Thoracic aorta (tissue), 2 donors: Measurements from ENCODE around the gene CHIC2. TPM values are rescaled to one million over a fixed set of nuclear protein-coding genes. Genes with fewer than 3 reads are reported as not detected.

Source experiments
- ATAC-seq: fragments of 150-250 bp; one replicate; pipeline ENCODE4 v1.8.0; 2017; ENCODE audit warnings: low read depth; ENCODE audit not compliant: insufficient number of reproducible peaks, low FRiP score
- DNase-seq: peaks from one replicate; pipeline ENCODE4 v3.0.0-alpha.2; 2020; ENCODE audit warnings: low spot score
- H3K27ac ChIP-seq, 2 donors: fragments of 200-600 bp; sonication (generic); 1 replicate in 1 of 2; 2 replicates in 1 of 2; pipeline ENCODE4 v1.5.1; 2016; ENCODE audit warnings: mild to moderate bottlenecking in 2 of 2, moderate library complexity in 2 of 2
- H3K27me3 ChIP-seq: fragments of 200-600 bp; sonication (generic); replicated peaks from 2 replicates; pipeline ENCODE4 v1.6.0; 2016; ENCODE audit warnings: mild to moderate bottlenecking; ENCODE audit not compliant: insufficient read depth
- H3K36me3 ChIP-seq: fragments of 200-600 bp; sonication (generic); one replicate; pipeline ENCODE4 v1.5.1; 2016
- H3K4me1 ChIP-seq, 2 donors: fragments of 200-600 bp; sonication (generic); 1 replicate in 1 of 2; 2 replicates in 1 of 2; pipeline versions ENCODE4 v1.5.1 to v1.6.0; 2016; ENCODE audit warnings: low read depth in 2 of 2, mild to moderate bottlenecking in 1 of 2; ENCODE audit not compliant: control insufficient read depth in 1 of 2
- H3K4me3 ChIP-seq: fragments of 200-600 bp; sonication (generic); 2 replicates; pipeline ENCODE4 v1.5.1; 2016; ENCODE audit warnings: mild to moderate bottlenecking
- H3K9me3 ChIP-seq: fragments of 200-600 bp; sonication (generic); 2 replicates; pipeline ENCODE4 v1.5.1; 2016
- total RNA-seq, 2 donors: library from RNA; depleted of rRNA; stranded (reverse); fragments of >200 nt; gene quantifications; one replicate each; pipeline versions ENCODE4 v1.1.0 to v1.2.3, GENCODE V29; 2016
- TF ChIP-seq, protein P1 (sequence below): fragments of 200-600 bp; sonication (generic); IDR thresholded peaks from one replicate; pipeline ENCODE4 v1.5.1; 2019; ENCODE audit warnings: antibody characterized with exemption

The CHIC2 gene
- total RNA-seq, 2 donors from 2014 or later, result 52.8 to 75.0 TPM

DNA sequence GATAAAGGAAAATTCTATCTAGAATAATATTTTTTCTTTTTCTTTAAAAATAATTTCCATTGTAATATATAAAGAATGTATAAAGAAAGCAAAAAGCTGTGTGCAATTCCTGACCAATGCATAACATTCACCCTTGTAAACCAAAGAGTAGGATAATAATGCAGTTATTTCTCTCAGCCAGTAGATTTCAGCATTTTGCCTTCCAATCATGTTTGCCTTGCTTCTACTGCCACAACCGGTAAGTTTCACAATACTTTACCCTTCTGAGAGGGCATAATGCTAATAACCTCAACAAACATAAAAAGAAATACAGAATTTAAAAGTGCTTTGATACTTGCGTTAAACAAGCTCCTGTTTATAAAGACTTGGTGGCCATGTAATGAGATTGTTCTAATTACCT lies 59.9 kb downstream of the CHIC2 start:
- no peaks in the 10 kb centered on the region for H3K9me3 ChIP-seq
- no peaks in the 10 kb centered on the region for H3K4me1 ChIP-seq
- no peak overlapping the region for H3K4me3 ChIP-seq
- ATAC-seq (no peak), DNase-seq (no peak)
- H3K36me3 ChIP-seq, result no peaks in the 10 kb centered on the region
- H3K27me3 ChIP-seq, result no peaks in the 10 kb centered on the region
- TF ChIP-seq, protein P1, sequence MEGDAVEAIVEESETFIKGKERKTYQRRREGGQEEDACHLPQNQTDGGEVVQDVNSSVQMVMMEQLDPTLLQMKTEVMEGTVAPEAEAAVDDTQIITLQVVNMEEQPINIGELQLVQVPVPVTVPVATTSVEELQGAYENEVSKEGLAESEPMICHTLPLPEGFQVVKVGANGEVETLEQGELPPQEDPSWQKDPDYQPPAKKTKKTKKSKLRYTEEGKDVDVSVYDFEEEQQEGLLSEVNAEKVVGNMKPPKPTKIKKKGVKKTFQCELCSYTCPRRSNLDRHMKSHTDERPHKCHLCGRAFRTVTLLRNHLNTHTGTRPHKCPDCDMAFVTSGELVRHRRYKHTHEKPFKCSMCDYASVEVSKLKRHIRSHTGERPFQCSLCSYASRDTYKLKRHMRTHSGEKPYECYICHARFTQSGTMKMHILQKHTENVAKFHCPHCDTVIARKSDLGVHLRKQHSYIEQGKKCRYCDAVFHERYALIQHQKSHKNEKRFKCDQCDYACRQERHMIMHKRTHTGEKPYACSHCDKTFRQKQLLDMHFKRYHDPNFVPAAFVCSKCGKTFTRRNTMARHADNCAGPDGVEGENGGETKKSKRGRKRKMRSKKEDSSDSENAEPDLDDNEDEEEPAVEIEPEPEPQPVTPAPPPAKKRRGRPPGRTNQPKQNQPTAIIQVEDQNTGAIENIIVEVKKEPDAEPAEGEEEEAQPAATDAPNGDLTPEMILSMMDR, result no peak
- H3K27ac ChIP-seq, result no peak overlapping the region

DNA sequence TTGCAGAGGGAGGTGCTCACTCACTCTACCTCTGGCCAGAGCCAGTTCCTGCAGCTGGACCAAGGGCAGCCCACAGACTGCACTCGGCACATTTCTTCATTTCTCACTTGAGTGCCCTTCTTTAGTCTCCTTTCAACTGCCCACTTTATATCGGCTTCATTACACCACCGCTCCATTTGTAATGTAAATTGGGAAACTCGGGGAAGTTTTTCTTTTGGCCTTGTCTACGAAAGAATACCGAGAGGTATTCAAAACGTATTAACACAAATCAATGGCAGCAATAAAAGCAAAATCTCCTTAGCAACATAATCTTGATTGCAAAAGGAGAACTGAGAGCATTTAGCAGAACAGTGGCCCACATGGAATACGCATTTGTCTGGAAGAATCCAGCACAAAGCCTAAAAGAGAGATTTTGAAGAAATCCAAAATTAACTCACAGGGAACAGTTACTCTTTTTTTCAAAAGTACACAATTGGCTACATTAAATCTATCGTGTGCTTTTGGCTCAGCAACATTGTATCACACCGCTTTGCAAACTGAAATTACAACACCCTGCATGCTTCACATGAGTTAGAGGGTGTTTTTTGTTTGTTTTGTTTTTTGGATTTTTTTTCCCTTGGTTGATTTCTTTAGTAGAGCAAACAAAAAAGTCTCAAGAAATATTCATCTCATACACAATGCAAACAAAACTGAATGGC lies 62.6 kb downstream of the CHIC2 start:
- DNase-seq (no peak), ATAC-seq (no peak)
- TF ChIP-seq, protein P1, result no peak
- Histone ChIP-seq H3K9me3 (no peaks in the 10 kb centered on the region), H3K27ac (no peak overlapping the region), H3K27me3 (no peaks in the 10 kb centered on the region), H3K4me1 (no peaks in the 10 kb centered on the region), H3K36me3 (no peaks in the 10 kb centered on the region), H3K4me3 (no peak overlapping the region)

DNA sequence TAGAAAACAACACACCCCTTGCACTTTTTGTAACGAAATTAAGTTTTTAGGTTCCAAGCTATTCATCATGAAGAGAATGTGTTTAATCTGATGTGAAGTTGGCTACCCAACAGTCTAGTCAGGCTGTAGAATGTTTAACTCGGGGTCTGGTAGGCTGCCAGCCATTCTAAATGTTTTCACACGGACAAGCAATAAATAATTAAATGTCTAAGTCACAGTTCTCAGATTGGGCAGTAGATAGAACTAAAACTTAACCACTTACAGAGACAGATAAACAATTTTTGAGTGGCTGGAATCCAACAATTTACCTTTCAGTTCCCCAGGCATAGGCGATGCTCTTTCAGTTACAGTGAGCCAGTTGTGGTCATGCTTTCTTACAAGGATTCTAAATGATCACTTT lies 66.5 kb downstream of the CHIC2 start:
- DNase-seq (no peak), ATAC-seq (no peak)
- no peak overlapping the region for H3K4me3 ChIP-seq
- H3K27me3 ChIP-seq, result no peaks in the 10 kb centered on the region
- H3K4me1 ChIP-seq, result no peaks in the 10 kb centered on the region
- no peak overlapping the region for H3K27ac ChIP-seq
- no peaks in the 10 kb centered on the region for H3K9me3 ChIP-seq
- no peaks in the 10 kb centered on the region for H3K36me3 ChIP-seq
- TF ChIP-seq, protein P1, result no peak

DNA sequence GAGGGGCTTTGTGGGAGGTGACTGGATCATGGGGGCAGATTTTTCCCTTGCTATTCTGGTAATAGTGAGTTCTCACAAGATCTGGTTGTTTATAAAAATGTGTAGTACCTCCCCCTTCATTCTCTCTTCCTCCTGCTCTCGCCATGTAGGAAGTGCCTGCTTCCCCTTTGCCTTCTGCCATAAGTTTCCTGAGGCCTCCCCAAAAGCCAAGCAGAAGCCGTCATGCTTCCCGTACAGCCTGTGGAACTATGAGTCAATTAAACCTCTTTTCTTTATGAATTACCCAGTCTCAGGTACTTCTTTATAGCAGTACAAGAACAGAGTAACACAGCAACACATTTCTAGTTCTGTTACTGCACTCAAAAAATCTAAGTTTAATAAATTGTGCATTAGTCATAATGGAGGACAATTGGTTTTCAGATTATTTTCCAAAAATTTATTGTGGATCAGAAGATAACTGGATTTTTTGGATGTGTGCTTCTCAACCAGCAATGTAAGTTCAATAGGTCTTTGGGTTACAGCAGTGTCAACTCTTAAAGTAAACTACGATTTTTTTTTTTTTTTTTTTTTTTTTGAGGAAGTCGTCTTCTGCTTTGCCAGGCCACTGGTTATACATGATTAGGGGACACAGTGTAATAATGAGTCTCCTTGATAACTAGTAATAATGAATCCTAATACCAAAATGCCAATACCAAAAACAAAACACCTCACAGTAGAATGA lies 69.9 kb downstream of the CHIC2 start:
- DNase-seq (no peak), ATAC-seq (no peak)
- H3K27ac ChIP-seq, result no peak overlapping the region

DNA sequence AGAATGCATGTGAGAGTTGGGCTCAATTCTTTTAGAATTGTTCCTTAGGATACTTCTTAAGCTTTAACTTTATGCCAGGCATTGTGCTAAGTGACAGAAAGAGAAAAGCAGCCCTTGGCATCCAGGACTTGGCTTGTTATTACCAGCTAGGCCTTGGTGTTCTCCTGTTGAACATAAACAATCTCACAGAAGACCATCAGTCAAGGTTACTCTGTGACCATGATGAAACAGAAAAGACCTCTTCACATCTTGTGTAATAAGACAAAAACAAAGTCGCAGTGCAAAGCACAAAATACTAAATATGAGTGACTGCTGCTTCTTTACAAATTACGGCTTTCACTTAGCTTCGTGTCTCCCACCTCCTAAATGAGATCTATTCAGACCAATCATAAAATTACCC lies 71.6 kb downstream of the CHIC2 start:
- TF ChIP-seq, protein P1, result no peak
- H3K4me3 ChIP-seq, result no peak overlapping the region
- no peaks in the 10 kb centered on the region for H3K9me3 ChIP-seq
- no peaks in the 10 kb centered on the region for H3K36me3 ChIP-seq
- no peaks in the 10 kb centered on the region for H3K4me1 ChIP-seq
- ATAC-seq (no peak), DNase-seq (no peak)
- H3K27ac ChIP-seq, result no peak overlapping the region
- H3K27me3 ChIP-seq, result no peaks in the 10 kb centered on the region

More for the DNA sequence above, 69.9 kb downstream of the CHIC2 start:
- no peak overlapping the region for H3K4me3 ChIP-seq
- TF ChIP-seq, protein P1, result no peak
- H3K27me3 ChIP-seq, result no peaks in the 10 kb centered on the region
- no peaks in the 10 kb centered on the region for H3K36me3 ChIP-seq
- H3K9me3 ChIP-seq, result no peaks in the 10 kb centered on the region
- H3K4me1 ChIP-seq, result no peaks in the 10 kb centered on the region
